Measurements from ENCODE around the gene TSN.
"Not testable (repeated sequence)": the region's sequence is repeated elsewhere in the genome, so short reads cannot be mapped to it uniquely, and the experiment has no call there.

TSN gene

GRCh38 chr2:121755237-121756111 is at the start of gene TSN:
Gene TSN (plus strand): TSS chr2:121755651. CDS start chr2:121755780, 129 bp downstream.
- H3K4me1 ChIP-seq (ENCODE audit: control insufficient read depth, insufficient read depth, low read length), result no peaks in the 10 kb centered on the region
- peak within 1 kb of the TSS; percentile 91 for H3K9ac ChIP-seq (ENCODE audit: low read length)
- no peaks in the 10 kb centered on the region for H3K36me3 ChIP-seq (ENCODE audit: control insufficient read depth, insufficient read depth, low read length)
- H3K9me3 ChIP-seq (ENCODE audit: control insufficient read depth, low read length), result no peaks in the 10 kb centered on the region
- H3K27me3 ChIP-seq (ENCODE audit: control insufficient read depth, insufficient read depth, low read length), result no peaks in the 10 kb centered on the region
- H3K4me3 ChIP-seq (ENCODE audit: low read length), result peak within 1 kb of the TSS; percentile 86

DNA sequence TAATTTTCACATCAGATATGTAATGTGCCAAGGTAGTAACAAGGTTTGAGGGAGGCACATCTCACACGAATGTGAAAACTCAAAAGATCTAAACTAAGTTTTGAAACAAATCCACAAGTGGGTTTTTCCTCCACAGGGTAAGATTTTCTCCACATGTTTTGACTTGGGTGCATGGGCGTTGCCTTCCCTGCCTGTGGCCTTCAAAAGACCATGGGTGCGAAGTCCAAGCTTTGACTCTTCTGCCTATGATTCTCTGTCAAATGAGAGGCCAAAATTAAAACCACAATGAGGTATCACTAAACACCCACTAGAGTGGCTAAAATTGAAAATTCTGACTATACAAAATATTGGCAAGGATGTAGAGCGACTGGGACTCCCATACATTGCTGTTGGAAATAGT is 49.5 kb upstream of the TSN start:
- H3K9me3 ChIP-seq (ENCODE audit: control insufficient read depth, low read length), result no peaks in the 10 kb centered on the region
- no peaks in the 10 kb centered on the region for H3K4me1 ChIP-seq (ENCODE audit: control insufficient read depth, insufficient read depth, low read length)
- no peak overlapping the region for H3K4me3 ChIP-seq (ENCODE audit: low read length)
- no peaks in the 10 kb centered on the region for H3K27me3 ChIP-seq (ENCODE audit: control insufficient read depth, insufficient read depth, low read length)
- no peaks in the 10 kb centered on the region for H3K36me3 ChIP-seq (ENCODE audit: control insufficient read depth, insufficient read depth, low read length)
- H3K9ac ChIP-seq (ENCODE audit: low read length), result no peak overlapping the region

- no peak overlapping the region for H3K4me3 ChIP-seq (ENCODE audit: low read length)
- no peaks in the 10 kb centered on the region for H3K36me3 ChIP-seq (ENCODE audit: control insufficient read depth, insufficient read depth, low read length)
- H3K4me1 ChIP-seq (ENCODE audit: control insufficient read depth, insufficient read depth, low read length), result no peaks in the 10 kb centered on the region
- H3K9me3 ChIP-seq (ENCODE audit: control insufficient read depth, low read length), result no peaks in the 10 kb centered on the region
- peak overlapping the region; percentile 32 for H3K9ac ChIP-seq (ENCODE audit: low read length)
- no peaks in the 10 kb centered on the region for H3K27me3 ChIP-seq (ENCODE audit: control insufficient read depth, insufficient read depth, low read length)
These were observed 48.0 kb upstream of the TSN start for GRCh38 chr2:121707344-121707919.

DNA sequence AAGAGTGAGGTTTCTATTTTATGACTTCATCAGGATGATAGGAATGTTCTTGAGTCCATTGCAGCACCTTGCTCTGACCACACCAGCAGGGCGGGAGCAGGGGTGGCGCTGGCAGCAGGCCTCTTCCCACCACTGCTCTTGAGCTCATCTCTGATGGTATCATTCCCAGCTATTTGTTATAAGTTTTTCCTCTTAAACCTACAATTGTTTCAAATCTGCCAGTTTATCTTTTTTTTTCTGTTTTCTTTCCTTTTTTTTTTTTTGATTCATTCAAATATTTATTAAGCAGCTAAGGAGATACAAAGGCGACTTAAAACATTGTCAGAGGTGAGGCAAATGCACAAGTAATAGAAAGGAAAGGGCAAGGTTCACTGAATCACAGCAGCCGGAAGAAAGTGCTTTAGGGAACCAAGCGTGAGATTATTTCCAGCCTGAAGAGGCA is 47.5 kb upstream of the TSN start:
- no peak overlapping the region for H3K4me3 ChIP-seq (ENCODE audit: low read length)
- H3K9me3 ChIP-seq (ENCODE audit: control insufficient read depth, low read length), result no peaks in the 10 kb centered on the region
- no peaks in the 10 kb centered on the region for H3K27me3 ChIP-seq (ENCODE audit: control insufficient read depth, insufficient read depth, low read length)
- peak overlapping the region; percentile 32 for H3K9ac ChIP-seq (ENCODE audit: low read length)
- no peaks in the 10 kb centered on the region for H3K4me1 ChIP-seq (ENCODE audit: control insufficient read depth, insufficient read depth, low read length)
- H3K36me3 ChIP-seq (ENCODE audit: control insufficient read depth, insufficient read depth, low read length), result no peaks in the 10 kb centered on the region

- Histone ChIP-seq H3K4me1 (ENCODE audit: control insufficient read depth, insufficient read depth, low read length) (no peaks in the 10 kb centered on the region), H3K27me3 (ENCODE audit: control insufficient read depth, insufficient read depth, low read length) (no peaks in the 10 kb centered on the region), H3K4me3 (ENCODE audit: low read length) (no peak overlapping the region), H3K9me3 (ENCODE audit: control insufficient read depth, low read length) (no peaks in the 10 kb centered on the region), H3K36me3 (ENCODE audit: control insufficient read depth, insufficient read depth, low read length) (no peaks in the 10 kb centered on the region), H3K9ac (ENCODE audit: low read length) (no peak overlapping the region)
These were observed 45.5 kb upstream of the TSN start for GRCh38 chr2:121709776-121710469.

- Histone ChIP-seq H3K36me3 (ENCODE audit: control insufficient read depth, insufficient read depth, low read length) (no peaks in the 10 kb centered on the region), H3K9me3 (ENCODE audit: control insufficient read depth, low read length) (no peaks in the 10 kb centered on the region), H3K4me1 (ENCODE audit: control insufficient read depth, insufficient read depth, low read length) (no peaks in the 10 kb centered on the region), H3K4me3 (ENCODE audit: low read length) (no peak overlapping the region), H3K27me3 (ENCODE audit: control insufficient read depth, insufficient read depth, low read length) (no peaks in the 10 kb centered on the region), H3K9ac (ENCODE audit: low read length) (no peak overlapping the region)
These were observed 44.8 kb upstream of the TSN start for GRCh38 chr2:121710470-121711170.

DNA sequence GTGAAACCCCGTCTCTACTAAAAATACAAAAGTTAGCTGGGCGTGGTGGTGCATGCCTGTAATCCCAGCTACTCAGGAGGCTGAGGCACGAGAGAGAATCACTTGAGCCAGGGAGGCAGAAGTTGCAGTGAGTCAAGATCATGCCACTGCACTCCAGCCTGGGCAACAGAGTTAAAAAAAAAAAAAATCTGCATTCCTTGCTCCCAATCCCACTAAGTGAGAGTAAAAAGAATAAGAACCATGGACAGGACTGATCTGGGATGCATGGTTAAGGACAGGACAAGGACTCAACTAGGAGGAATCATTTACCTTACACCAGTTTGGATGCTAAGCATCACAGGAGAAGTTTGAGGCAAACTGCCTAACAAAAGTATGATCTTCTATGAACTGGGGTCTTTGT is 44.0 kb upstream of the TSN start:
- not testable (repeated sequence) for H3K27me3 ChIP-seq (ENCODE audit: control insufficient read depth, insufficient read depth, low read length); H3K9me3 ChIP-seq (ENCODE audit: control insufficient read depth, low read length); H3K4me3 ChIP-seq (ENCODE audit: low read length); H3K4me1 ChIP-seq (ENCODE audit: control insufficient read depth, insufficient read depth, low read length); H3K9ac ChIP-seq (ENCODE audit: low read length); H3K36me3 ChIP-seq (ENCODE audit: control insufficient read depth, insufficient read depth, low read length)

- Histone ChIP-seq H3K36me3 (ENCODE audit: control insufficient read depth, insufficient read depth, low read length) (no peaks in the 10 kb centered on the region), H3K4me3 (ENCODE audit: low read length) (no peak overlapping the region), H3K9ac (ENCODE audit: low read length) (no peak overlapping the region), H3K27me3 (ENCODE audit: control insufficient read depth, insufficient read depth, low read length) (no peaks in the 10 kb centered on the region), H3K9me3 (ENCODE audit: control insufficient read depth, low read length) (no peaks in the 10 kb centered on the region), H3K4me1 (ENCODE audit: control insufficient read depth, insufficient read depth, low read length) (no peaks in the 10 kb centered on the region)
These were observed 39.3 kb upstream of the TSN start for GRCh38 chr2:121716126-121716525.

DNA sequence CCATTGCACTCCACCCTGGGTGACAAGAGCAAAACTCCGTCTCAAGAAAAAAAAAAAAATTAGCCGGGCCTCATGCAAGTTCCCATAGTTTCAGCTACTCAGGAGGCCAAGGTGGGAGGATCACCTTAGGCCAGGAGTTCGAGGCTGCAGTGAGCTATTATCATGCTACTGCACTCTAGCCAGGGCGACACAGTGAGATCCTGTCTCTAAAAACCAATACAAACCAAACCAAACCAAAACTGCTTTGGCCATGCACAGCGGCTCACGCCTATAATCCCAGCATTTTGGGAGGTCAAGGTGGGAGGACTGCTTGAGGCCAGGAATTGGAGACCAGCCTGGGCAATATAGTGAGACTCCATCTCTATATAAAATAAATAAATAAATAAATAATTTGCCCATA is 37.9 kb upstream of the TSN start:
- Histone ChIP-seq H3K9me3 (ENCODE audit: control insufficient read depth, low read length) (no peaks in the 10 kb centered on the region), H3K9ac (ENCODE audit: low read length) (no peak overlapping the region), H3K27me3 (ENCODE audit: control insufficient read depth, insufficient read depth, low read length) (no peaks in the 10 kb centered on the region), H3K4me3 (ENCODE audit: low read length) (no peak overlapping the region), H3K4me1 (ENCODE audit: control insufficient read depth, insufficient read depth, low read length) (no peaks in the 10 kb centered on the region), H3K36me3 (ENCODE audit: control insufficient read depth, insufficient read depth, low read length) (no peaks in the 10 kb centered on the region)

GRCh38 chr2:121721926-121722325 is 33.5 kb upstream of the TSN start:
- H3K9me3 ChIP-seq (ENCODE audit: control insufficient read depth, low read length), result no peaks in the 10 kb centered on the region
- H3K27me3 ChIP-seq (ENCODE audit: control insufficient read depth, insufficient read depth, low read length), result no peaks in the 10 kb centered on the region
- no peak overlapping the region for H3K4me3 ChIP-seq (ENCODE audit: low read length)
- no peak overlapping the region for H3K9ac ChIP-seq (ENCODE audit: low read length)
- no peaks in the 10 kb centered on the region for H3K36me3 ChIP-seq (ENCODE audit: control insufficient read depth, insufficient read depth, low read length)
- H3K4me1 ChIP-seq (ENCODE audit: control insufficient read depth, insufficient read depth, low read length), result no peaks in the 10 kb centered on the region

GRCh38 chr2:121722479-121722878 is 33.0 kb upstream of the TSN start:
- Histone ChIP-seq H3K9me3 (ENCODE audit: control insufficient read depth, low read length) (no peaks in the 10 kb centered on the region), H3K4me3 (ENCODE audit: low read length) (no peak overlapping the region), H3K27me3 (ENCODE audit: control insufficient read depth, insufficient read depth, low read length) (no peaks in the 10 kb centered on the region), H3K9ac (ENCODE audit: low read length) (no peak overlapping the region), H3K36me3 (ENCODE audit: control insufficient read depth, insufficient read depth, low read length) (no peaks in the 10 kb centered on the region), H3K4me1 (ENCODE audit: control insufficient read depth, insufficient read depth, low read length) (no peaks in the 10 kb centered on the region)

DNA sequence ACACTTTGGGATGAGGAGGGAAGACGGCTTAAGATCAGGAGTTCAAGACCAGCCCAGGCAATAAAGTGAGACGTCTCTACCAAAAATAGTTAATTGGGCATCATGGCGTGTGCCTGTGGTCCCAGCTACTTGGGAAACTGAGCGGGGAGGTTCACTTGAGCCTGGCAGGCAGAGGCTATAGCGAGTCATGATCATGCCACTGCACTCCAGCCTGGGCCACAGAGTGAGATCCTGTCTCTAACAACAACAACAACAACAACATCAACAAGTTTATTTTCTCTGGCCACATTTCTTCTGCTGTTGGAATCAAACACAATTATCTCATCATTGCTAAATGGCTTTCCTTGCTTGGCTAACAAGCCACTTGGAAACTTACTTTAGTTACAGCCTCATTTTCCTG is 32.1 kb upstream of the TSN start:
- Histone ChIP-seq H3K27me3 (ENCODE audit: control insufficient read depth, insufficient read depth, low read length) (no peaks in the 10 kb centered on the region), H3K4me3 (ENCODE audit: low read length) (no peak overlapping the region), H3K9me3 (ENCODE audit: control insufficient read depth, low read length) (no peaks in the 10 kb centered on the region), H3K4me1 (ENCODE audit: control insufficient read depth, insufficient read depth, low read length) (no peaks in the 10 kb centered on the region), H3K9ac (ENCODE audit: low read length) (no peak overlapping the region), H3K36me3 (ENCODE audit: control insufficient read depth, insufficient read depth, low read length) (no peaks in the 10 kb centered on the region)

All from mucosa of stomach (tissue), 1 donor.